HG02852 (cell line): ENCODE data around the gene ATP10D.
"Not testable (repeated sequence)": the region's sequence is repeated elsewhere in the genome, so short reads cannot be mapped to it uniquely, and the experiment has no call there.

Source experiments
- ATAC-seq: cut with Tn5 transposase; IDR thresholded peaks from one replicate; pipeline ENCODE4 v1.9.1; 2021; ENCODE audit warnings: mild to moderate bottlenecking, moderate library complexity; ENCODE audit not compliant: unreplicated experiment

Gene ATP10D

GRCh38 chr4:47533689-47534347 is 48.7 kb downstream of the ATP10D start:
- no peak for ATAC-seq

GRCh38 chr4:47534772-47535171 is 49.7 kb downstream of the ATP10D start:
- ATAC-seq, result no peak

- ATAC-seq, result no peak
Observed at GRCh38 chr4:47535567-47536147, 50.6 kb downstream of the ATP10D start.

DNA sequence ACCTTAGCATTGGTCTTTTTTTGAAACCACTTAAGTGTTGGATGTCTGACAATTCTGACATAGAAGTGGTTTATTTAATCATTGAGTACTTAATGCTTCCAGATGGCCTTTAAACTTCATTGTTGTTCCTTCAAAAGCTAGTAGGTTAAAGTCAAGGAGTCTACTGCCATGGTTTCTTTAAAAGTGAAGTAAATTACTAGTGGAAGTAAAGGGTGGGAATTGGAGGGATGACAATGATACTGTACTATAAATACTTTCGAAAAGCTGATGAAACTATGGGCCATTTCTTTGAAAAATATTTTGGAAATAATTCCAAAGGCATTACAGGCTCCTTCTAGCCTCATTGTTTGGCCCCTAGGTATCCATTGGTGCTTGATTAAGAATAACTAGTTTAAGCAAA is 51.9 kb downstream of the ATP10D start:
- no peak for ATAC-seq

- no peak for ATAC-seq
Observed at GRCh38 chr4:47538111-47538824, 53.2 kb downstream of the ATP10D start.

DNA sequence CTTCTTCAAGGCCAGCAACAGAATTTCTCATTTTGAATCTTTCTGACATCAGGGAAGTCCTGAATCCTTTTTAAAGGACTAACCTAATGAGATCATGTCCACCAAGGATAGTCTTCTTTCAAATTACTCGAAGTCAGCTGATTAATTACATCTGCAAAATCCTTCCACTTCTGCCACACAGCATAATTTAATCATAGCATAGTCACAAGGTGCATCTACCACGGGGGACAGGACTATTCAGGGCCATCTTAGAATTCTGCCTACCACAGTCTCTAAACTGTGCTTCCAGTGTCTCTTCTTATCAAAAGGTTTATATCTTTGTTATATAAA is 53.7 kb downstream of the ATP10D start:
- ATAC-seq, result no peak

GRCh38 chr4:47542640-47543039 is 57.6 kb downstream of the ATP10D start:
- not testable (repeated sequence) for ATAC-seq

- no peak for ATAC-seq
Observed at GRCh38 chr4:47543331-47543730, 58.3 kb downstream of the ATP10D start.

DNA sequence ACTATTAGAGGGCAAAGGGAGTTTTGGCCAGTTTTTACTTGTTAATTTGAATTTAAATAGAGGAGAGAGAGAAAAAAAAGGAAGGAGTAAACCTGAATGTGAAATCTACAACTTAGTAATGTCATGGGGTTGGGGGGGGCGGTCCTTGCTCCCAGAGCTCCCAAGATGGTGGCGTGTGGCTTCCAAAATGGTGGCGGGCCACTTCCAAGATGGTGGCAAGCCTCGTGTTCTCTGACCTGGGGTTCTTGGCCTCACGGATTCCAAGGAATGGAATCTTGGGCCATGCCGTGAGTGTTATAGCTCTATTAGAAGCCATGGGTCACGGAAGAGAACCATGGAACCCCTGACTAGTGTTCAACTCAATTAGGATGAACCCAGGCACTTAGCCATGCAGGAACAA is 65.3 kb downstream of the ATP10D start:
- not testable (repeated sequence) for ATAC-seq

GRCh38 chr4:47550899-47551548 is 65.9 kb downstream of the ATP10D start:
- no peak for ATAC-seq

GRCh38 chr4:47551682-47552081 is 66.6 kb downstream of the ATP10D start:
- ATAC-seq, result no peak

DNA sequence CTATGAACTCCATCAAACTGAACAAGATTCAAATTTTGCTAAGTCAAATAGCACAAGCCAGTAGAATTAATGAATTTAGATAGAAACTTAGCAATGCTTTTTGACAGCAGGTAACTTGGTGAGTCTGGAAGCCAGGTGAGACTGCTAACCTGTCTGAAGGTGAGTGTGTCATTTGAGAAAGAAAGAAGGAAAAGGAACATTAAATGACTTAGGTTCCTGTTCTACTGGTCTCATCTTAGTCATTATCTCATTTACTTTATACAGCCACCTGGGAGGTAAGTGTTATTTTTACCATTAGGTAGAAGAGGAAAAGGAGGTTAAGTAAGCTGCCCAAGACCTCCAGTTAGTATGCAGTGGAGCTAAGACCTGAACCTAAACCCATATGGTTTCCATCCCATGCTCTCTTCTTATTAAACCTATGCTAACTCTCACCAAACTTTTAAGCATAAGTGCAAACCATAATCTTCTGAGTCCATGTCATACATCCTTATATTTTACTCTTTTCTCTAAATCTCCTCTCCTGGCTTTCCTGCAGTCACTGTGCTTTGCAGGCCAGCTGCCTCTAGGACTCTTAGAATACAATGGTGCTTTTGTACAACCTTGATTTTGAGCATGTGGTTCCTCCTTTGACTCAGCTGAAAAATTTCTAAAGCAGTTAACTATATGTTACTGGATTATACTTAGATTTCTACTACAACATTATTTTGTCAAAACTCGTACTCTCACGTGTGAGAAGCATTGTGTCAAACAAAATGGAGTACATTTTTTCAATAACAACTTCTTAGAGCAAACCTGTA is 68.5 kb downstream of the ATP10D start:
- no peak for ATAC-seq

GRCh38 chr4:47555920-47556319 is 70.8 kb downstream of the ATP10D start:
- ATAC-seq, result not testable (repeated sequence)

DNA sequence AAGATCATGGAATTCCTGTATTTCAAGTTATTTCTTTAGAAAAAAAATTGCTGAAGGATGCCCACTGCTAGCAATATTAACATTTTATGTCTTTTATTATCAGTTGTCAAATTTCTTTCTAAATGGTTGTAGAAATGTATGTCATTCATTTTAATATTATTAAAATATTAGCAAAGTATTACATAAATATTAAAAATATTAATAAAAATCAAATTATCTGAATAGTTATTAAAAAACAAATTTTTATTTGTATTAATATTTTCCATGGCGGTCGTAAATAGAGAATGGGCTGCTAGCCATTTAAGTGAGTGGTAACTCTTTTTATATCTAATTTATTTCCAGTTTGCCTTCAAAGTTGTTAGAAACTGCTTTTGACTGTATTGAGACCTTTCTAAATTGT is 72.2 kb downstream of the ATP10D start:
- ATAC-seq, result no peak

DNA sequence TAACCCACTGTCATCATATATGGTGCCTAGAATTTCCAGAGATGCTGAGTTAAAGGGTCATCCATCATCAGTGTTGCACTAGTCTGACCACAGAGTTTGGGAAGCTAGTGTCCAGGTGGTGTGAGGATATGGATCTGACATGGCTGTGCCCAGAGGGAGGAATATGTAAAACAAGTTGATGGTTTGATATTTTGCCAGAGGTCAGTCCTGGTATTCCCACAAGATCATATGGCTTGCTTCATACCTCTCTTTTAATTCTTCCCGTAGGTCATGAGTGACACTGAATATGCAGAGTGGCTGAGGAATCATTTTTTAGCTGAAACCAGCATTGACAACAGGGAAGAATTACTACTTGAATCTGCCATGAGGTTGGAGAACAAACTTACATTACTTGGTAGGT is 75.6 kb downstream of the ATP10D start:
- ATAC-seq, result no peak

- ATAC-seq, result no peak
Observed at GRCh38 chr4:47561331-47561730, 76.3 kb downstream of the ATP10D start.

DNA sequence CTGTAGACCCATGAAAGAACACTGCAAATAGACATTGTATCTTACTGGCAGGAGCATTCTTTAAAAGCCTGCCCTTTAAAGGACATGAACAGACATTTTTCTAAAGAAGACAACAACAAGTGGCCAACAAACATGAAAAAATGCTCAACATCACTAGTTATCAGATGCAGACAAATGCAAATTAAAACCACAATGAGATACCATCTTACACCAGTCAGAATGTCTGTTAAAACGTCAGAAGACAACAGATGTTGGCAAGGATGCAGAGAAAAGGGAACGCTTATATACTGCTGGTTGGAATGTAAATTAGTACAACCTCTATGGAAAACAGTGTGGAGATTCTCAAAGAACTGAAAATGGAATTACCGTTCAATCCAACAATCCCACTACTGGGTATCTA is 77.2 kb downstream of the ATP10D start:
- no peak for ATAC-seq

DNA sequence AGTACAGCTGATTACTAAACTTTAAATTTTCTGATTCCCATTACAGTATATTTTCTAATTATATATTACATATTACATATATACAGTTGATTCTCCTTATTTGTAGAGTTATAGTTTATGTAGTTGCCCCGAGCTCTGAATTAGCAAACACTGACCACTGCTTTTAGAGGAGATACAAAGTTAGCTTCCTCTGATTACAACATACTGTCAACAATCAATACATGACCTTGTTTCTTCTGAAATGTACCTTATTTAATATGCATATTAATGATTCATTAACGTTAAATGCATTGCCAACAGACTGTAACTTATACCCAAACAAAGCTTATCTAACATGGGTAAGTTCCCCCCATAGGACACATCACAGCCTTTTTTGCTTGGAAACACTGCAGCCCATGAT is 81.5 kb downstream of the ATP10D start:
- no peak for ATAC-seq

GRCh38 chr4:47566969-47567368 is 81.9 kb downstream of the ATP10D start:
- no peak for ATAC-seq

GRCh38 chr4:47567511-47567910 is 82.4 kb downstream of the ATP10D start:
- no peak for ATAC-seq

GRCh38 chr4:47570816-47571215 is 85.7 kb downstream of the ATP10D start:
- no peak for ATAC-seq
